ENCODE data around the gene POLK. TPM values are rescaled to one million over a fixed set of nuclear protein-coding genes. Genes with fewer than 3 reads are reported as not detected.

POLK gene
- total and polyA plus RNA-seq, 2 of the 13 experiments (the other 11 are each of a cell fraction or from before 2014, with no cell fraction given), result 8.6 to 11.7 TPM

DNA sequence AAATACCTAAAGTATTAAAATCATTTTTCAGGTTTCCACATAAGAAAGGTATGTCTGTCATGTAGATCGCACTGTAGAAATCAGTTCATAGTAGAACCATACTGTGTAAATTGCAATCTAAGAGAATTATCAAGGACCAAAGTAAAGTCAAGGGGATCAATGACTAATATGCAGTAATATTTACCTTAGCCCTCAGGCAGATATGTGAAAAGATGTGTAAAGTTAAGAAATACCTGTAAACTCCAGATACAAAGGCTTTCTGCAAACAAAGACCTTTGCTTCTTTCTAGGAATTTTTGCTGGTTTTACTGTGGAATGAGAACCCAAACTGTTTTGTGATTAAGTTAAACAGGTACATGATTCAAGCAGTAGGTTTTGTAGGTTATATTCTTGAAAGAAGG lies 11.6 kb downstream of the POLK start (continued):
- no peak for TF ChIP-seq CHD4 (IDR thresholded peaks at IDR 0.05; ENCODE audit: borderline replicate concordance, low read length)
- no peak for TF ChIP-seq ZBTB1 (CRISPR knock-in tag; IDR thresholded peaks at IDR 0.05; ENCODE audit: borderline replicate concordance)
- TF ChIP-seq SAP130 (CRISPR knock-in tag; IDR thresholded peaks at IDR 0.05; ENCODE audit: low read depth), result 0 out of 2 replicates have a peak, but pooled peaks have one; percentile 35
- no peak for TF ChIP-seq ZNF431 (CRISPR knock-in tag; IDR thresholded peaks at IDR 0.05; ENCODE audit: borderline replicate concordance, low read depth)
- TF ChIP-seq, protein P1, sequence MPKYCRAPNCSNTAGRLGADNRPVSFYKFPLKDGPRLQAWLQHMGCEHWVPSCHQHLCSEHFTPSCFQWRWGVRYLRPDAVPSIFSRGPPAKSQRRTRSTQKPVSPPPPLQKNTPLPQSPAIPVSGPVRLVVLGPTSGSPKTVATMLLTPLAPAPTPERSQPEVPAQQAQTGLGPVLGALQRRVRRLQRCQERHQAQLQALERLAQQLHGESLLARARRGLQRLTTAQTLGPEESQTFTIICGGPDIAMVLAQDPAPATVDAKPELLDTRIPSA (CRISPR knock-in tag; IDR thresholded peaks at IDR 0.05; ENCODE audit: borderline replicate concordance), result no peak
- TF ChIP-seq NFIC (IDR thresholded peaks at IDR 0.05; ENCODE audit: low read length), result peak; percentile 90
- TF ChIP-seq ZNF850 (CRISPR knock-in tag; conservative IDR thresholded peaks at IDR 0.05), result no peak
- TF ChIP-seq, protein P2, sequence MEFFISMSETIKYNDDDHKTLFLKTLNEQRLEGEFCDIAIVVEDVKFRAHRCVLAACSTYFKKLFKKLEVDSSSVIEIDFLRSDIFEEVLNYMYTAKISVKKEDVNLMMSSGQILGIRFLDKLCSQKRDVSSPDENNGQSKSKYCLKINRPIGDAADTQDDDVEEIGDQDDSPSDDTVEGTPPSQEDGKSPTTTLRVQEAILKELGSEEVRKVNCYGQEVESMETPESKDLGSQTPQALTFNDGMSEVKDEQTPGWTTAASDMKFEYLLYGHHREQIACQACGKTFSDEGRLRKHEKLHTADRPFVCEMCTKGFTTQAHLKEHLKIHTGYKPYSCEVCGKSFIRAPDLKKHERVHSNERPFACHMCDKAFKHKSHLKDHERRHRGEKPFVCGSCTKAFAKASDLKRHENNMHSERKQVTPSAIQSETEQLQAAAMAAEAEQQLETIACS (CRISPR knock-in tag; IDR thresholded peaks at IDR 0.05), result no peak
- TF ChIP-seq, protein P3, sequence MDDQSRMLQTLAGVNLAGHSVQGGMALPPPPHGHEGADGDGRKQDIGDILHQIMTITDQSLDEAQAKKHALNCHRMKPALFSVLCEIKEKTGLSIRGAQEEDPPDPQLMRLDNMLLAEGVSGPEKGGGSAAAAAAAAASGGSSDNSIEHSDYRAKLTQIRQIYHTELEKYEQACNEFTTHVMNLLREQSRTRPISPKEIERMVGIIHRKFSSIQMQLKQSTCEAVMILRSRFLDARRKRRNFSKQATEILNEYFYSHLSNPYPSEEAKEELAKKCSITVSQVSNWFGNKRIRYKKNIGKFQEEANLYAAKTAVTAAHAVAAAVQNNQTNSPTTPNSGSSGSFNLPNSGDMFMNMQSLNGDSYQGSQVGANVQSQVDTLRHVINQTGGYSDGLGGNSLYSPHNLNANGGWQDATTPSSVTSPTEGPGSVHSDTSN (CRISPR knock-in tag; IDR thresholded peaks at IDR 0.05; ENCODE audit: borderline replicate concordance), result no peak
- TF ChIP-seq, protein P4, sequence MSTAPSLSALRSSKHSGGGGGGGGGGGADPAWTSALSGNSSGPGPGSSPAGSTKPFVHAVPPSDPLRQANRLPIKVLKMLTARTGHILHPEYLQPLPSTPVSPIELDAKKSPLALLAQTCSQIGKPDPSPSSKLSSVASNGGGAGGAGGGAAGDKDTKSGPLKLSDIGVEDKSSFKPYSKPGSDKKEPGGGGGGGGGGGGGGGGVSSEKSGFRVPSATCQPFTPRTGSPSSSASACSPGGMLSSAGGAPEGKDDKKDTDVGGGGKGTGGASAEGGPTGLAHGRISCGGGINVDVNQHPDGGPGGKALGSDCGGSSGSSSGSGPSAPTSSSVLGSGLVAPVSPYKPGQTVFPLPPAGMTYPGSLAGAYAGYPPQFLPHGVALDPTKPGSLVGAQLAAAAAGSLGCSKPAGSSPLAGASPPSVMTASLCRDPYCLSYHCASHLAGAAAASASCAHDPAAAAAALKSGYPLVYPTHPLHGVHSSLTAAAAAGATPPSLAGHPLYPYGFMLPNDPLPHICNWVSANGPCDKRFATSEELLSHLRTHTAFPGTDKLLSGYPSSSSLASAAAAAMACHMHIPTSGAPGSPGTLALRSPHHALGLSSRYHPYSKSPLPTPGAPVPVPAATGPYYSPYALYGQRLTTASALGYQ (CRISPR knock-in tag; IDR thresholded peaks at IDR 0.05), result peak; percentile 88
- TF ChIP-seq ZSCAN21 (CRISPR knock-in tag; IDR thresholded peaks at IDR 0.05; ENCODE audit: borderline replicate concordance), result no peak
- no peak for TF ChIP-seq ZNF350 (CRISPR knock-in tag; IDR thresholded peaks at IDR 0.05; ENCODE audit: borderline replicate concordance, low read depth)
- TF ChIP-seq ZSCAN31 (CRISPR knock-in tag; IDR thresholded peaks at IDR 0.05; ENCODE audit: low read depth), result no peak
- peak in 1 of 2 experiments; percentile 31; a peak in 1 of 4 replicates for TF ChIP-seq EP300 (IDR thresholded peaks at IDR 0.05; ENCODE audit: low read depth in 2 of 2, low read length in 2 of 2)
- TF ChIP-seq EP300 (CRISPR knock-in tag; IDR thresholded peaks at IDR 0.05; ENCODE audit: borderline replicate concordance), result no peak
- peak; percentile 78 for TF ChIP-seq HDAC2 (CRISPR knock-in tag; IDR thresholded peaks at IDR 0.05)
- 0 out of 2 replicates have a peak, but pooled peaks have one; percentile 19 for TF ChIP-seq MIXL1 (CRISPR knock-in tag; IDR thresholded peaks at IDR 0.05)
- TF ChIP-seq NCOR1 (IDR thresholded peaks at IDR 0.05; ENCODE audit: borderline replicate concordance, low read length), result peak; percentile 39; the same call in 1 of the 2 replicates
